WI38 (cell line): ENCODE results near the gene FRMD5.
A peak's percentile ranks its signal among the peaks of the same experiment; 100 is the strongest.
"Not testable (repeated sequence)": the region's sequence is repeated elsewhere in the genome, so short reads cannot be mapped to it uniquely, and the experiment has no call there.

ENCODE experiments used
- H3K4me3 ChIP-seq: 2 replicates; pipeline ENCODE4 v1.5.1; 2011; ENCODE audit warnings: low read depth, mild to moderate bottlenecking, control low read depth, low read length
- TF ChIP-seq, protein P1 (sequence below): IDR thresholded peaks from 2 replicates; pipeline ENCODE4 v1.5.1; 2012; ENCODE audit warnings: low read depth, mild to moderate bottlenecking, control low read depth, low read length

FRMD5 gene

GRCh38 chr15:44195151-44195740 is at the start of gene FRMD5:
Gene FRMD5 (minus strand): TSS chr15:44195271.
- peak within 1 kb of the TSS; percentile 67 for H3K4me3 ChIP-seq
- TF ChIP-seq, protein P1, sequence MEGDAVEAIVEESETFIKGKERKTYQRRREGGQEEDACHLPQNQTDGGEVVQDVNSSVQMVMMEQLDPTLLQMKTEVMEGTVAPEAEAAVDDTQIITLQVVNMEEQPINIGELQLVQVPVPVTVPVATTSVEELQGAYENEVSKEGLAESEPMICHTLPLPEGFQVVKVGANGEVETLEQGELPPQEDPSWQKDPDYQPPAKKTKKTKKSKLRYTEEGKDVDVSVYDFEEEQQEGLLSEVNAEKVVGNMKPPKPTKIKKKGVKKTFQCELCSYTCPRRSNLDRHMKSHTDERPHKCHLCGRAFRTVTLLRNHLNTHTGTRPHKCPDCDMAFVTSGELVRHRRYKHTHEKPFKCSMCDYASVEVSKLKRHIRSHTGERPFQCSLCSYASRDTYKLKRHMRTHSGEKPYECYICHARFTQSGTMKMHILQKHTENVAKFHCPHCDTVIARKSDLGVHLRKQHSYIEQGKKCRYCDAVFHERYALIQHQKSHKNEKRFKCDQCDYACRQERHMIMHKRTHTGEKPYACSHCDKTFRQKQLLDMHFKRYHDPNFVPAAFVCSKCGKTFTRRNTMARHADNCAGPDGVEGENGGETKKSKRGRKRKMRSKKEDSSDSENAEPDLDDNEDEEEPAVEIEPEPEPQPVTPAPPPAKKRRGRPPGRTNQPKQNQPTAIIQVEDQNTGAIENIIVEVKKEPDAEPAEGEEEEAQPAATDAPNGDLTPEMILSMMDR: peak; percentile 43

GRCh38 chr15:44243829-44244228 is 48.8 kb upstream of the FRMD5 start:
- TF ChIP-seq, protein P1: no peak
- H3K4me3 ChIP-seq: no peak overlapping the region

DNA sequence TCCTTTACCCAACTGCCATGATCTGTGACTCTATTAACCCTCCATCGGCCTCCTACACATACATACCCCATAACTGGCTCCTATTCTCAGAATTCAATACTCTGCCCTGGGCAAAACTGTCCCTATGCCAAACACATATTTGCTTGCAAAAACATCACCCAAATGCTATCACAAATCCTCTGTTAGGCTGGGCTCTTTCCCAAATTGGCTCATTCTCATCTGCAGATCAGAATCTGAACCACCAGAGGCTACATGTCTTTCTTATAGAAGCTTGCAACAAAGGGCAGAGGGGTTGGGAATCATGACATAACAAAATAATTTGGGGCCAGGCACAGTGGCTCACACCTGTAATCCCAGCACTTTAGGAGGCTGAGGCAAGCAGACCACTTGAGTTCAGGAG is 48.1 kb upstream of the FRMD5 start:
- TF ChIP-seq, protein P1: no peak
- H3K4me3 ChIP-seq: no peak overlapping the region

- TF ChIP-seq, protein P1: no peak
These were observed 36.8 kb upstream of the FRMD5 start for GRCh38 chr15:44231842-44232241.

GRCh38 chr15:44229301-44229700 is 34.2 kb upstream of the FRMD5 start:
- H3K4me3 ChIP-seq: not testable (repeated sequence)

More at GRCh38 chr15:44231842-44232241, 36.8 kb upstream of the FRMD5 start:
- no peak overlapping the region for H3K4me3 ChIP-seq

DNA sequence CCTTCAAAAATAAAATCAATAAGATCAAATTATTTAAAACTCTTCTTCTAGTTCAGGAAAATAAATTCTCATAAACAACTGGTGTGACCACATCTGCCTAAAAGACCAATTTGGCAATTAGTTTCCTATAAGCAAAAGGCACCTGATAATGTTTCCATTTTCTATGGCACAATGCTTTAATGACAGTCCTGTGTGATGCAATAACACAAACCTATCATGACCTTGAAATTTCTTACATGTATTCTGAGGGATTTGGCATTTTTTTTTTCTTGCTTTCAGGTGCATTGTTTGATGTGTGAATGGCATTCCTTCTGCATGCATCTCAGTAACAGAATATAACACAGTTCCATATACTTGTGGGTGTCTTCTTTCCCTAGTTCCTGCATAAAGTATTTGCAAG is 32.5 kb upstream of the FRMD5 start:
- H3K4me3 ChIP-seq: no peak overlapping the region
- TF ChIP-seq, protein P1: no peak

- H3K4me3 ChIP-seq: not testable (repeated sequence)
These were observed 31.9 kb upstream of the FRMD5 start for GRCh38 chr15:44227001-44227400.

GRCh38 chr15:44222478-44222877 is 27.4 kb upstream of the FRMD5 start:
- TF ChIP-seq, protein P1: no peak
- H3K4me3 ChIP-seq: no peak overlapping the region
